Prostate gland (tissue), 2 donors: ENCODE data around the gene SDR39U1.

Experiments
- CTCF ChIP-seq, 4 experiments: fragments of 200-600 bp in 2 of 4; fragments of 450-650 bp in 2 of 4; sonication (generic) in 2 of 4; IDR thresholded peaks; 1 replicate in 3 of 4; 2 replicates in 1 of 4; pipeline ENCODE4 v1.5.1; 2016 to 2019; ENCODE audit warnings: antibody characterized with exemption in 4 of 4, mild to moderate bottlenecking in 2 of 4, moderate library complexity in 2 of 4
- POLR2AphosphoS5 ChIP-seq: sonication (generic); formaldehyde crosslinking; IDR thresholded peaks from one replicate; pipeline ENCODE4 v1.6.1; 2017; ENCODE audit warnings: antibody characterized with exemption

- no peak for TF ChIP-seq CTCF (IDR thresholded peaks at IDR 0.05)
- no peak for TF ChIP-seq POLR2AphosphoS5
Observed at GRCh38 chr14:24428628-24429394, 13.8 kb downstream of the SDR39U1 start.
